ENCODE data around the gene CDH4. TPM values are rescaled to one million over a fixed set of nuclear protein-coding genes. Genes with fewer than 3 reads are reported as not detected.

Gene CDH4
- total and polyA plus RNA-seq, 2 donors (not counting 1 experiment from before 2014, with no cell fraction given) = not detected

GRCh38 chr20:61985096-61985495 is 733.0 kb downstream of the CDH4 start:
- ATAC-seq (ENCODE audit: low read depth) (no peak), DNase-seq (no peak)
- intact Hi-C loops (cut with micrococcal nuclease) = no loop called here
- WGBS (ENCODE audit: insufficient coverage) = 90% methylated on average over 6 of the region's 6 CpGs
- TF ChIP-seq EZH2 (IDR thresholded peaks at IDR 0.05; ENCODE audit: borderline replicate concordance, insufficient read depth, low read depth, low read length, poor library complexity, severe bottlenecking) (no peak), CTCF (IDR thresholded peaks at IDR 0.05) (no peak)
- Histone ChIP-seq H3K36me3 (replicated peaks in 1 of 2; ENCODE audit: control extremely low read depth in 1 of 2, control insufficient read depth in 1 of 2, extremely low read depth in 1 of 2, insufficient read depth in 2 of 2, low read length in 1 of 2) (peaks cover 0 to 52% of the 10 kb centered on the region in 2 experiments), H3K27me3 (replicated peaks in 1 of 4; ENCODE audit: control extremely low read depth in 1 of 4, control insufficient read depth in 3 of 4, insufficient read depth in 4 of 4, low read length in 3 of 4) (no peaks in the 10 kb centered on the region), H3K4me1 (ENCODE audit: control insufficient read depth in 2 of 2, insufficient read depth in 2 of 2, low read length in 2 of 2) (peaks cover 0 to 6% of the 10 kb centered on the region in 2 donors), H4K20me1 (ENCODE audit: control insufficient read depth, insufficient read depth, low read length, poor library complexity, severe bottlenecking) (peaks cover 18% of the 10 kb centered on the region), H3K9ac (ENCODE audit: low read length) (no peak overlapping the region), H2AFZ (ENCODE audit: insufficient read depth, low read depth, low read length, poor library complexity, severe bottlenecking) (no peak overlapping the region), H3K79me2 (ENCODE audit: control insufficient read depth, insufficient read depth, low read length) (peaks cover 17% of the 10 kb centered on the region), H3K27ac (ENCODE audit: low read length in 2 of 2) (no peak overlapping the region), H3K9me3 (ENCODE audit: control extremely low read depth in 1 of 3, control insufficient read depth in 2 of 3, insufficient read depth in 1 of 3, low read length in 2 of 3) (peaks cover 0 to 17% (median 0%) of the 10 kb centered on the region in 3 donors), H3K4me3 (ENCODE audit: control extremely low read depth in 1 of 5, extremely low read depth in 1 of 5, insufficient read depth in 1 of 5, low read depth in 2 of 5, low read length in 4 of 5) (no peak overlapping the region), H3K4me2 (replicated peaks; ENCODE audit: low read depth, low read length, poor library complexity, severe bottlenecking) (no peak overlapping the region)
- H3K27me3 Mint-ChIP-seq = no peaks in the 10 kb centered on the region
- H3K9me3 Mint-ChIP-seq (ENCODE audit: insufficient read depth) = no peaks in the 10 kb centered on the region
- POLR2A ChIA-PET = no interaction called here
- CTCF ChIA-PET = no interaction called here
- H3K4me3 Mint-ChIP-seq = no peak overlapping the region
- peaks cover 14% of the 10 kb centered on the region for H3K4me1 Mint-ChIP-seq
- no peak overlapping the region for H3K27ac Mint-ChIP-seq

DNA sequence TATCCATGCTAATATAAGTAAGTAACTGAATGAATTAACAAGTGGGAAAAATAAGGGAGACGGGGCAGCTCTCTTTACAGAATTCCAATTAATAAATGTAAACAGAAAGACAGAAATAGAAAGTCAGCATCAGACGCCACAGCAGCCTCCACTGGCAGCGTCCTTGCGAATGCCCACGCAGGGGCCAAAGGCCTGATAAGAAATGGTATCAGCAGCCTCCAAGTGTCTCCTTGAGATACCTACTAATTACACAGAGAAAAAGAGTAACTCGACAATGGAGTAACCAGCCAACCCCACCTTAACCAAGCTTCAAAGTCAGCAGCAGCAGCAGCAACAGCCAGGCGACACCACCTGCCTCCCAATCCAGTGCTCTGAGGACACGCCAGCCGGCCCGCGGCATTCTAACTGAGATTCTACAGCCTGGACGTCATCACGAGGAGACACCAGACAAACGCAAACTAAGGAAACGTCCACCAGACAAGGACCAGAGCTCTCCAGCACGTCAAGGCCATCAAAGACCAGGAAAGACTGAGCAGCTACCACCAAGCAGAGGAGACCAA is 734.8 kb downstream of the CDH4 start:
- Histone ChIP-seq H3K4me3 (ENCODE audit: control extremely low read depth in 1 of 5, extremely low read depth in 1 of 5, insufficient read depth in 1 of 5, low read depth in 2 of 5, low read length in 4 of 5) (no peak overlapping the region), H3K36me3 (replicated peaks in 1 of 2; ENCODE audit: control extremely low read depth in 1 of 2, control insufficient read depth in 1 of 2, extremely low read depth in 1 of 2, insufficient read depth in 2 of 2, low read length in 1 of 2) (peaks cover 0 to 51% of the 10 kb centered on the region in 2 experiments), H3K27ac (ENCODE audit: low read length in 2 of 2) (no peak overlapping the region), H3K9me3 (ENCODE audit: control extremely low read depth in 1 of 3, control insufficient read depth in 2 of 3, insufficient read depth in 1 of 3, low read length in 2 of 3) (peaks cover 0 to 31% (median 5%) of the 10 kb centered on the region in 3 donors), H3K79me2 (ENCODE audit: control insufficient read depth, insufficient read depth, low read length) (peaks cover 7% of the 10 kb centered on the region), H4K20me1 (ENCODE audit: control insufficient read depth, insufficient read depth, low read length, poor library complexity, severe bottlenecking) (peaks cover 14% of the 10 kb centered on the region), H3K4me1 (ENCODE audit: control insufficient read depth in 2 of 2, insufficient read depth in 2 of 2, low read length in 2 of 2) (peaks cover 0 to 6% of the 10 kb centered on the region in 2 donors), H3K27me3 (replicated peaks in 1 of 4; ENCODE audit: control extremely low read depth in 1 of 4, control insufficient read depth in 3 of 4, insufficient read depth in 4 of 4, low read length in 3 of 4) (no peaks in the 10 kb centered on the region), H2AFZ (ENCODE audit: insufficient read depth, low read depth, low read length, poor library complexity, severe bottlenecking) (no peak overlapping the region), H3K9ac (ENCODE audit: low read length) (no peak overlapping the region), H3K4me2 (replicated peaks; ENCODE audit: low read depth, low read length, poor library complexity, severe bottlenecking) (no peak overlapping the region)
- ChIA-PET POLR2A (no interaction called here), CTCF (interaction anchor here (0.6 kb wide), 1 partner anchor 24 kb away, joined by 3 read pairs; no protein-coding TSS in a partner anchor)
- no peaks in the 10 kb centered on the region for H3K27me3 Mint-ChIP-seq
- TF ChIP-seq EZH2 (IDR thresholded peaks at IDR 0.05; ENCODE audit: borderline replicate concordance, insufficient read depth, low read depth, low read length, poor library complexity, severe bottlenecking) (no peak), CTCF (IDR thresholded peaks at IDR 0.05) (no peak)
- no peak overlapping the region for H3K4me3 Mint-ChIP-seq
- DNase-seq (no peak), ATAC-seq (ENCODE audit: low read depth) (no peak)
- H3K9me3 Mint-ChIP-seq (ENCODE audit: insufficient read depth) = peaks cover 8% of the 10 kb centered on the region
- WGBS (ENCODE audit: insufficient coverage) = 98% methylated on average over 14 of the region's 16 CpGs
- H3K27ac Mint-ChIP-seq = no peak overlapping the region
- intact Hi-C loops (cut with micrococcal nuclease) = no loop called here
- H3K4me1 Mint-ChIP-seq = peaks cover 8% of the 10 kb centered on the region

Data from B cell (primary cell).